GM12892 (cell line): ENCODE results near the gene ENOPH1.

Experiments
- POLR2A ChIP-seq: IDR thresholded peaks from 2 replicates; pipeline ENCODE4 v1.6.1; 2011; ENCODE audit warnings: low read depth, low read length, control low read depth
- POLR2AphosphoS5 ChIP-seq: IDR thresholded peaks from 2 replicates; pipeline ENCODE4 v1.6.1; 2011; ENCODE audit warnings: low read depth, low read length, control low read depth

DNA sequence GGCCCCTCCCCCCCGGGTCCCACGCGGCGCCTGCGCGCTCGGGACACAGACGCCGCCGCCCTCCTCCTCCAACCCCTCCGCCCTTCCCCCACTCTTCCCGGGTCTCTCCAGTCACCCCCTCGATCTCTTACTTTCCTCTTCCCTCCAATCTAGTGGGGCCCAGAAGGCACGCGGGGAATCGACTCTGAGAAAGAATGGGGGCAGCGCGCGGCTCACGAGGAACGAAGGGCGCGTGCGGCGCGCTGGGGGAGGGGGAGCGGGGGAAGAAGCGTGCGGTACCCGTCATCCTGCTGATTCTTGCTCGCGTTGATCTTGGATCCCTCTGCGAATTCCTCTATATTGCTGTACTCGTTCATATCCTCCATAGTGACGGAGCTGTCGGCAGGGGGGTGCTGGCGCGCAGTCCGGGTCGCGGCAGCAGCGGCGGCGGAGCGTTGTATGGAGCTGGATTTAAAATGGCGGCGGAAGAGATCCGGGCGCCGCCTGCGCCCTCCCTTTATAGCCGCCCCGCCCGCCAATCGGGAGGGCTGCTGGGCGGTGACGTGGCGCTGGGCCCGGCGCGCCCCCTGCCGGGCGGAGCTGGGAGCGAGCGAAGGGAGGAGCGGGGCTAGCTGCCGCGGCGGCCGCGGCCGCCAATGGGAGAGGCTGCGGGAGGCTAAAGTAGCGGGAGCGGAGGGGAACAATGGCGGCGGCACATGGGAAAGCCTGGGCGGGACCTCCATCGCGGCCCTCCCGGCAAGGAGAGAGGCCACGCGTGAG is 1.2 kb upstream of the ENOPH1 start:
- TF ChIP-seq POLR2A (peak; percentile 93), POLR2AphosphoS5 (peak; percentile 90)
